ENCODE data around the gene PKNOX1. TPM values are rescaled to one million over a fixed set of nuclear protein-coding genes. Genes with fewer than 3 reads are reported as not detected.
"Not testable (repeated sequence)": the region's sequence is repeated elsewhere in the genome, so short reads cannot be mapped to it uniquely, and the experiment has no call there.

The PKNOX1 gene
- total RNA-seq, 1 experiment from 2014 or later: 41.6 TPM

DNA sequence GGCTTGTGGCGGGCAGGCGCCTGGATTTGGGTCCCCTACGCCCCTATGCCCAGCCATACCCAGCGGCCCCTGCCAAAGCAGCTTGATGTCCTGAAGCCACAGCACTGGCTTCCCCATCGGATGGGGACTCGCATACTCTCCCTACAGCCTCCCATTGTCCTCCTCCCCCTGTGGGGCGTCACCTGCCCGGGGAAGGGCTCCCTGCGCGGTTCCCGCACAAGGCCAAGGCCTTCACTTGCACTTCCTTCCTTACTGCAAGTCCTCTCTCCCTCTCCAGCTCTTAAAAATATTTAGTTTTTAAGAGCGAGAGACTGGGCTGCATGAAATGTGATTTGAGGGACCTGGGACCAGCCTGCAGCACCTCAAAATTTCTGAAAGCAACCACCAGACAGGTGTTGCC, 92.3 kb downstream of the PKNOX1 start:
- H3K4me3 ChIP-seq; H3K27ac ChIP-seq; H3K36me3 ChIP-seq; DNase-seq; H3K4me1 ChIP-seq; H3K9me3 ChIP-seq (replicated peaks); H3K27me3 ChIP-seq: not testable (repeated sequence)

GRCh38 chr21:43068065-43068464, 93.7 kb downstream of the PKNOX1 start:
- not testable (repeated sequence) for DNase-seq, H3K27ac ChIP-seq

GRCh38 chr21:43069682-43070081, 95.3 kb downstream of the PKNOX1 start:
- not testable (repeated sequence) for H3K4me3 ChIP-seq; H3K27ac ChIP-seq; H3K4me1 ChIP-seq; H3K27me3 ChIP-seq; H3K36me3 ChIP-seq; DNase-seq; H3K9me3 ChIP-seq (replicated peaks)

More at GRCh38 chr21:43068065-43068464, 93.7 kb downstream of the PKNOX1 start:
- not testable (repeated sequence) for H3K4me1 ChIP-seq; H3K27me3 ChIP-seq; H3K9me3 ChIP-seq (replicated peaks); H3K36me3 ChIP-seq; H3K4me3 ChIP-seq

DNA sequence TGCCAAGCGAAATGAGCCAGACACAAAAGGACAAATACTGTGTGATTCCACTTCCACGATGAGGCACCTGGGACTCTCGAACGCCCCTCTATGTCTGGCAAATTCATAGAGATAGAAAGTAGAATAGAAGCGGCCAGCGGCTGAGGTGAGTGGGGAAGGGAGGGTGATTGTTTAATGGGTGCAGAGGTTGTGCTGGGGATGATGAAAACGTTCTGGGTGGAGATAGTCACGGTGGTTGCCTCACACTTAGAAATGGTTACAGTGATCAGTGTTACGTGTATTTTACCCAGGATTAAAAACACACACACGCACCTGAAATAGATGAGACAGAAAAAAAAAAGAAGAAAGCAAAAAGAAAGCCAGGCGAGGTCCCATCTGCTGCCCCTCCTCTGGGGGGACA, 98.4 kb downstream of the PKNOX1 start:
- not testable (repeated sequence) for H3K4me1 ChIP-seq; H3K9me3 ChIP-seq (replicated peaks); H3K27ac ChIP-seq; DNase-seq; H3K36me3 ChIP-seq; H3K27me3 ChIP-seq; H3K4me3 ChIP-seq

DNA sequence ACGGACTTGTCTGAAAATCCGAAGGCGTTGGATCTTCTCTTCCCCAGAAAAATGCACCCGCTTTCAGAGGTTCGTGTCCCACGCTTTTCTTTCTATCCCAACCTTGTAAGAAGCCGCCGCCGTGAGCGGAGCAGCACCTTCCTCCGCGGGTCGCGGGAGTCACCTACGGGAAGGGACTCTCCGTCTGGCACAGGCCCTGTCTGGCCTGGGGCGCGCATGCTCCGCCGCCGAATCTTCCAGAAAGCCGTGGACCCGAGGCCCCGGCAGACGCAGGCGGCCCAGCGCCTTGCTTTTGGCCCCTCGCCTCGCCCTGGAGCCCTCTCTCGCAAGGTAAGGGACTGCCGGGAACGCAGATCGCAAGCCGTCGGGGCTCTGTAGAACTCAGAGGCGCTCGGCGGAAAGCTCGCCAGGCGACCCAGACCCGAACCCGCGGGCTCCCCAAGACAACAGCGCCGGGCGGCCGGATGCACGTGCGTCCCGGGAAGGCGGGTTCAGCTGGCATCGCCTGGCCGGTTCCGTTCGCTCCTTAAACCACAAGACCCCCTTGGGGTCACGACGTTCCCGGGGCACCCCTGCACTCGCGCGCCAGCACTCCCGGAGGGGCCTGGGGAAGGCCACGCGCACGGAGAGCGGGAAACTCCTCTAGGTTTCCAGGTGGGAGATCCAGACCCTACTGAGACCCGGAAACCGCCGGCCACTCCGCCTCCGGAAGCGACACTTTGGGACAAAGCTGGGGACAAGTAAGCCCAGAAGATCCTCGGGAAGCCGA, 100.2 kb downstream of the PKNOX1 start:
- not testable (repeated sequence) for DNase-seq; H3K9me3 ChIP-seq (replicated peaks); H3K27ac ChIP-seq; H3K36me3 ChIP-seq; H3K4me1 ChIP-seq; H3K27me3 ChIP-seq; H3K4me3 ChIP-seq

DNA sequence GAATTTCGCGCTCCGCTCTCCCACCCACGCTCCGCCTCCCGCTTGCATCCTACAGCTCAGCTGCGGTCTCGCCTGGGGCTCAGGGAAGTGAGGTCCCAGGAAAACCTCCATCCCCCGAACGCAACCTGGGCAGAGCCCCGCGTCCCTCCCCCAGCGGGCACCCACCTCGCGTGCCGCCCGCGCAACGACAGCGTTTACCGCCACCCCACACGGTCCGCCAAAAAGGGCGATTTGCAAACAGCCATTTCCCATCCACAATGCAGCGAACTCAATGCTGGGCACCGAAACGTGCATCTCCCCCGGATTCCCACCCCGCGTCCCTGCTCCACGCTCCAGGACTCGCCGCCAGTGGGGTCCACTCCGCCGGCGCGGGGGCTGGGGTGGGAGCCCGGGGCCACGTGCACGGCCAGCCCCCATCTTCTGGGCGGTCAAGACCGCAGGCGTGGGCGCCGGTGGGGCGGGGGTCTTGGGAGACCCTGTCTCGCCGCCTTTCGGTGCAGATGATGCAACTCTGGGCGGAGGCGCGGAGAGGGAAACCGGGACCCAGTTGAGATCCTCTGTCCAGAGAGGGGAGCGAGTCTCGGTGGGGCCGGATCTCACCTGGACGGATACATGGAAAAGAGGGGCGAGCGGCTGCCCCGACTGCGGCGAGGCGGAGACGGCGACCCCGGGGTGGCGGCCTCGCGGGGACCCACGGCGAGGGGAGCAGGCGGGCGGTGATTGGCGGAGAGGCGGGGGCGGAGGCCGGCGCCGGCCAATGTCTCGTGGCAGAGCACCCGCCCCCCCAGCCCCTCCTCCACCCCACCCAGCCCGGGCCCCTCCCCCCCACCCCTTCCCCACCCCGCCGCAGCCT, 101.0 kb downstream of the PKNOX1 start, which contains the start of gene CBS:
Gene CBS, minus strand, starts transcription at position 666 of the 853 bp plus-strand sequence. CDS start 3,642 bp downstream, outside the sequence.
- not testable (repeated sequence) for DNase-seq; H3K4me1 ChIP-seq; H3K9me3 ChIP-seq (replicated peaks); H3K36me3 ChIP-seq; H3K27me3 ChIP-seq; H3K4me3 ChIP-seq; H3K27ac ChIP-seq

DNA sequence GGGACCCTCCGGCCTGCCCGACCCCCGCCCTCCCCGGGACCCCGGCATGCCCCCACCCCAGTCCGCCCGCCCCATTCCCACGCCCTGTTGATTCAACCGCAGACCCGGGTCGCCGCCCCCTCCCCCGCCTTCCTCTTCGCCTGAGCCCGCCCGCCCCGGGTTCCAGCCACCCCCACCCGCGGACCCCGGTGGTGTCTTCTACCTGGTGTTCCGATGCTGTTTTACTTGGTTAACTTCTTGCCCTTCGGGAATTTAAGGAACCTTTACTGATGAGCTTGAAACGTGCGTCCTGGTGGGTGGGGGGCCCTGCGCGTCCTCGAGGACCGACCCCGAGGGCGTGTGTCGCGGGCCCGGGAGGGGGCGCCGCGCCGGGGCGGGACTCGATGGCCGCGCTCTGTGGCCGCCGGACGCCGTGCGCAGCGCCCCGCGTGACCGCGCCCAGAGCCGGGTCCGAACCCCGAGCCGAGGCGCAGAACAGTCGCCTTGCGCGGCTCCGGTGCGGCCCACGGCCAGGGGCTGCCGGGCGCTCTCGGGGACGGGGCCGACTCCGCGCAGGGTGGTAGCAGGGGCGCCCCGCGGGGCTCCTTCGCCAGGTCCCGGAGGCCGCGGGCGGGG, 101.8 kb downstream of the PKNOX1 start:
- H3K4me1 ChIP-seq; H3K36me3 ChIP-seq; H3K27ac ChIP-seq; DNase-seq; H3K27me3 ChIP-seq; H3K9me3 ChIP-seq (replicated peaks); H3K4me3 ChIP-seq: not testable (repeated sequence)

GRCh38 chr21:43076643-43077042, 102.3 kb downstream of the PKNOX1 start:
- H3K27ac ChIP-seq; H3K4me3 ChIP-seq; H3K4me1 ChIP-seq; H3K9me3 ChIP-seq (replicated peaks); H3K27me3 ChIP-seq; DNase-seq; H3K36me3 ChIP-seq: not testable (repeated sequence)

DNA sequence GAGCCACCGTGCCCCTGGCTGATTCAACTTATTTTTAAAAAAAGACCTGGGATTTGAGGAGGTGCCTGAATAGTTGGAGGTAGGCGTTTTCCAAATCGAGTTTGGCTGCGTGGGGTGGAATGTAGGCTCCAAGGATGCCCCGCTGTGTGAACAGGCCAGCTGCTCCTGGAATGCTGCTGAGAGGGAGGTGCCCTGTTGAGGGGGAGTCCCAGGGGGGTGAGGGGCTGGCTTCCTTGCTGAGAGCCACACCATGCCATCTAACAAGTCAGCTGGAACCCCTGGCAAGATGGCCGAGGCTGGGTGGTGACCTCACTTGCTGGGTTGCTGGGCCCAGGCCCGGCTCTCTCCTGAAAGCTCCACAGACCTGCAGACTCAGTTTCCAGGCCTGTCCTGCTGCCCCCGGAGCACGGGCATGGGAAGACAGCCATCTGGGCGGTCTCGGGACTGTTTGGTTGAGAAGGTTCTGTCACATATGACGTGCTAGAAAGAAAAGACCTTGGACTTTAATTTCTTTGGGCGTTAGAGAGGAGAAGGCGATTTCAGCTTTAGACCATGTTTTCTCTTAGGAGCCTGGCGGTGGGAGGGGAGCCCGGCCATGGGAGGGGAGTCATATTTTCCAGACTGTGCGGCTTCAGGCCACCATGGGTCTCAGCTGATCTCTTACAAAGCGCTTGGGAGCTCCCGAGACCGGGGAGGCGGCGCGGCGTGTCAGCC, 108.4 kb downstream of the PKNOX1 start:
- not testable (repeated sequence) for H3K27me3 ChIP-seq; H3K4me1 ChIP-seq; H3K27ac ChIP-seq; H3K36me3 ChIP-seq; DNase-seq; H3K9me3 ChIP-seq (replicated peaks); H3K4me3 ChIP-seq

Other genes with a start within 250 kb of the PKNOX1 start
- gene WDR4, start 95.0 kb upstream of the PKNOX1 start, total RNA-seq (2014; rRNA removed; shearing (Covaris generic)): 21.8 and 25.7 TPM in 2 replicates
- gene NDUFV3, start 81.3 kb upstream of the PKNOX1 start, total RNA-seq (2014; rRNA removed; shearing (Covaris generic)): 27.6 and 27.8 TPM in 2 replicates
- not detected in 2 replicates for gene ERVH48-1, start 48.9 kb upstream of the PKNOX1 start, total RNA-seq (2014; rRNA removed; shearing (Covaris generic))
- gene CBS, start 101.3 kb downstream of the PKNOX1 start, total RNA-seq (2014; rRNA removed; shearing (Covaris generic)): 7.4 and 10.2 TPM in 2 replicates
- 79.5 and 84.7 TPM in 2 replicates for gene U2AF1, start 133.0 kb downstream of the PKNOX1 start, total RNA-seq (2014; rRNA removed; shearing (Covaris generic))
- not detected in 2 replicates for gene CRYAA, start 194.4 kb downstream of the PKNOX1 start, total RNA-seq (2014; rRNA removed; shearing (Covaris generic))

Measured in SJCRH30 (cell line).